Measurements from ENCODE around the gene NUAK2.

- TF ChIP-seq CTCF (IDR thresholded peaks at IDR 0.05) (no peak), POLR2A (IDR thresholded peaks at IDR 0.05) (no peak)
Observed at GRCh38 chr1:205266611-205267305, 54.8 kb downstream of the NUAK2 start.

Measured in ovary (tissue), 3 donors.